NCI-H2107 treated with DMSO at 0.1 percent for 48 hours (cell line): ENCODE results near the gene ZNF214.
A peak's percentile ranks its signal among the peaks of the same experiment; 100 is the strongest.
"Not testable (repeated sequence)": the region's sequence is repeated elsewhere in the genome, so short reads cannot be mapped to it uniquely, and the experiment has no call there.

Experiments
- DNase-seq: peaks from one replicate; lab custom pipeline; 2025; ENCODE audit not compliant: unreplicated experiment; lab: John Stamatoyannopoulos, UW

The ZNF214 gene

DNA sequence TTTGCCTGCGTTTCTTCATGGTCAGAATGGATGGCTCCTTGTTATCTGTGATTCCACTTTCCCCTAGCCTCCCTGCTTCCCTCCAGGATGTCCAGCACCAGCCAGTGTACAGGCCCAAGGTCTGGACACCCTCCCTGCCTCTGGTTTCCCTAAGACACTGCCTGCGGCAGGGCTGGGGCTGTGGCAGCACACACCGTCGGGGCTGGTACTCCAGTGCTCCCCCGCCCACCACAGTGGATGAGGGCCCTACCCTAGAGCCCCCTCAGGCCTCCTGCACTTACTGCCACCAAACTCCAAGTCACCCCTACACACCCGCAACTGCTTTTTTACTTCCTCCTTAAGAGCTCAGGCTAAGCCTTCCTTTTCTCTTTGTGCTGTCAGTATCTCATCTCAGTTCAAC lies 28.9 kb downstream of the ZNF214 start:
- DNase-seq, result no peak

DNA sequence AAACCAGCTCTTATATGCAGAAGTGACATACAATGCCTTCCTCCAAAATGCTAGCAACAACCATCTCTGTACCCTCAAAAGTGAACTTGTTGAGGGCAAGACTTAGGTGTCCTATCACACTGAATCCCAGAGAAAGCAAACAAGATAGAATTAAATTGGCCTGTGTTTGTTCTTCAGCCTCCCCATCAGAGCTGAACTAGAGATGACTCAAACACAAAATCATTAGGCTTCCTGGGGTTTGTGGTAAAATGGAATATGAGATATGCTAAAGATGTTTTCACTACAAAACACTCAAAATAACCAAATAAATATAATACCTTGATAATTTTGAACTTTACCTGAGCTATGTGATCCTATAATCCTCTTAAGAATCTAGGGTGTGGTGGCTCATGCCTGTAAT lies 31.6 kb downstream of the ZNF214 start:
- no peak for DNase-seq

DNA sequence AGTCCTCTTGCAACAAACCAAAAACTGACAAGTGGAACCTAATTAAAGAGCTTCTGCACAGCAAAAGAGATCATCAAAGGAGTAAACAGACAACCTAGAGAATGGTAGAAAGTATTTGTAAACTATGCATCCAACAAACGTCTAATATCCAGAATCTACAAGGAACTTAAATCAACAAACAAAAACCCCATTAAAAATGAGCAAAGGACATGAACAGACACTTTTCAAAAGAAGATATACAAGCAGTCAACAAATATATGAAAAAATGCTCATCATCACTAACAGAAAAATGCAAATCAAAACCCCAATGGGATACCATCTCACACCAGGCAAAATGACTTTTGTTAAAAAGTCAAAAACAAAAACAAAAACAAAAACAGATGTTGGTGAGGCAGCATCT lies 33.7 kb downstream of the ZNF214 start:
- no peak for DNase-seq

DNA sequence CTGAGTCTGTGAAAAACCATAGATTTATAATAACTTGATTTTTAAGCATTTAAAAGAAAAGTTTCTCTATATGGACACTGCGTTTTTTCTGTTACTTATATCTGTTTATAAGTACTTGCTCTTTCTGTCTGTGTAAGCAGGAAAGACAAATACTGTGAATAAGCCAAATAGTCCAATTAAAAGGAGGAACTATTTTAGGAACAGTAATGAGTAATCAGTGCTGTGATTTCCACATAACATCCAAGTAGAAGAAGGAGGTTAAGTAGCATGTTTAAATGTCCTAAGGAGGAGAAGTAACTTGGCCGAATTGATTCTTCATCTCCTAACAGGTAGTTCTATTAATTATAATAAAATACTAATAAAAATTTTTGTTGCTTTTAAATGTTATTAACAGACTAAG lies 40.8 kb downstream of the ZNF214 start:
- DNase-seq, result no peak

DNA sequence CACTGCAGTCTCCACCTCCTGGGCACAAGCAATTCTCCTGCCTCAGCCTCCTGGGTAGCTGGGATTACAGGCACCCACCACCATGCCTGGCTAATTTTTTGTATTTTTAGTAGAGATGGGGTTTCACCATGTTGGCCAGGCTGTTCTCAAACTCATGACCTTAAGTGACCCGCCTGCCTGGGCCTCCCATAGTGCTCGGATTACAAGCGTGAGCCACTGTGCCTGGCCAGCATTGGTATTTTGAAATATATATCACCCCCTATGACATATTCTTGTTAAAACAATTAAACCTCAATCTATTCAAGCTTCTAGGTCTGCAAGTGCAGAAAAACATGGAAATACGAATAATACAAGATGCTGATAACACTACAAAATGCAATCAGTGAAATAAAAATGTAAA lies 50.3 kb downstream of the ZNF214 start:
- DNase-seq, result not testable (repeated sequence)

DNA sequence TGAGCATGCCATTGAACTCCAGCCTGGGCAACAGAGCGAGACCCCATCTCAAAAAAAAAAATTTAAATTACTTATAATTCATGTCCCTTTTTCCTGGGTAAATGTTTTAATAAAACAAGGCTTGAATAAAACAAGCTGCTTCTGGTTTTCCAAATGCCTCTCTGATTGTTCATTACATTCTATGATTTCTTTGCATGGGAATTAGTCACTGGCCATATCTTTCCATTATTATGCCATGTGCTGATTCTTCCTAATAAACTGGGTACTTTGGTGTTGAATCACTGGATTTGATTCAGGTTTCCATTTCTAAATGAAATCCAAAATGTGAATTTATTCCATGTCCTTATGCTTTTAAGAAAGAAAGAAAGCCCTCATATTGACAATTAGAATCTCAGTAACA lies 51.3 kb downstream of the ZNF214 start:
- DNase-seq, result no peak

DNA sequence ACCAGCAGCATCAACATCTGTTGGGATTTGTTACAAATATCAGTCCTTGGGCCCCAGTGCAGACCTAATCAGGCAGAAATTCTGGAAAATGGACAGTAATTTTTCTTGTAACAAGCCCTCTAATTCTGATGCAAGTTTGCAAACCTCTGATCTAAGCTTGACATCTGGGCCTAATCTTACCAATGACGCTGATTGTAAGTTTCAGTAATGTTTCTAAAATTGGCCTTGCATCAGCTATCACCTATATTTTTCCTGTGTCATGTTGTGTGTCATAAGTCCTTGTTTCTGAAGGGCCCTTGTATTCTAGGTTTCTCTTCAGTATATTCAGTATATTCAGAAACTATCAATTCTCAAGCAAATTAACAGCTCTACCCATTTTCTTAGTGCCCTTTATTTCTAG lies 57.5 kb downstream of the ZNF214 start:
- DNase-seq, result no peak

DNA sequence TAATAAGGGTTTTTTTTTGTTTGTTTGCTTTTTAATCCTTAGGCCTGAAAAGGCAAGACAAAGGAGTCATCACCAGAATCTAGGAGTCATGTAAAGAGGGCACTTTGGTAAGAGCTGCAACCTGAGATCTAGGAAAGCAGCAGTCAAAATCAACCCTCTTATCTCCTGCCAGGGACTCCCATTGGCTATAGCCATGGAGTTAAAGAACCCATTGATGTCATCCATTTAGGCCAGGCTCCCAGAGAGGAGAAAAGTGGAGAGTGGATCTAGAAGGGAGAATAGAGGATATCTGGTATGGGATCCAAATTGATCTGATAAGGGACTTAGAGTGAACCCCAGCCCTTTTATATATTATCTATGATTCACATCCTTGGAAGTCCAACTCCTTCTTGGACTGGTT lies 58.0 kb downstream of the ZNF214 start:
- peak; percentile 15 for DNase-seq

DNA sequence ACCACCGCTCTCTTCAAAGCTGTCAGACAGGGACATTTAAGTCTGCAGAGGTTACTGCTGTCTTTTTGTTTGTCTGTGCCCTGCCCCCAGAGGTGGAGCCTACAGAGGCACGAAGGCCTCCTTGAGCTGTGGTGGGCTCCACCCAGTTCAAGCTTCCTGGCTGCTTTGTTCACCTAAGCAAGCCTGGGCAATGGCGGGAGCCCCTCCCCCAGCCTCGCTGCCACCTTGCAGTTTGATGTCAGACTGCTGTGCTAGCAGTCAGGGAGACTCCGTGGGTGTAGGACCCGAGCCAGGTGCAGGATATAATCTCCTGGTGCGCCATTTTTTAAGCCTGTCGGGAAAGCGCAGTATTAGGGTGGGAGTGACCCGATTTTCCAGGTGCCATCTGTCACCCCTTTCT lies 65.9 kb downstream of the ZNF214 start:
- not testable (repeated sequence) for DNase-seq
